MM.1S (cell line): Measurements from ENCODE around the gene GOLGA2.

Source experiments
- CTCF ChIP-seq: fragments of 300-600 bp; sonication (generic); IDR thresholded peaks from 2 replicates; pipeline ENCODE4 v1.5.1; 2016; ENCODE audit warnings: antibody characterized with exemption, low read length, mixed read lengths
- EZH2 ChIP-seq: fragments of 300-600 bp; sonication (generic); optimal IDR thresholded peaks from 2 replicates; pipeline ENCODE3; 2017; ENCODE audit warnings: low read depth, mild to moderate bottlenecking, antibody characterized with exemption, low read length, mixed read lengths
- EZH2phosphoT487 ChIP-seq: fragments of 300-600 bp; sonication (generic); IDR thresholded peaks from 2 replicates; pipeline ENCODE4 v1.6.1; 2018; ENCODE audit warnings: antibody characterized with exemption, low read length

DNA sequence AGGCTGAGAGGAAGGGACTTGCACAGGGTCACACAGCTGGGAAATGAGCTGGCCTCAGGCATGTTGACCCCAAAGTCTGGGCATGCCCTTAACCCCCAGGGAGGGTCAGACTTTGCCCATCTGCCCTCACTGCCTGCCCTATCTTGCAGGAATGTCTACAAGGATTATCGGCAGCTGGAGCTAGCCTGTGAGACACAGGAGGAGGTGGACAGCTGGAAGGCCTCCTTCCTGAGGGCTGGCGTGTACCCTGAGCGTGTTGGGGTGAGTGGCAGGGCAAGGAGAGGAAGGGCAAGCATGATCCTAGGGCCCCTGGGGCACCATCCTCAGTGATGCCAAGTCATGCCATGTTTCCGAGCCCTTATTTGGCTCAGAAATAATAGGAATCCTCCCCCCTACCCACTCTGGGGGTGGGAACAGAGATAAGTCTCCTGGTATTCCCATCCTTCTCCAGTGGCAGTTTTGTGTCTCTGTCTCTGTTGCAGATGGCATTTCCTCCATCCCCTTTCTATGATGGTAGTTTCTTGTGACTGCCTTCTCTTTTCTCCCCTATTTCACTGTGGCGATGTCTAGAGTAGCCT lies 28.5 kb downstream of the GOLGA2 start:
- TF ChIP-seq CTCF: no peak
- no peak for TF ChIP-seq EZH2
- TF ChIP-seq EZH2phosphoT487: no peak
